Glutamatergic neuron (in vitro differentiated cells): ENCODE measurements around the gene CHMP6. TPM values are rescaled to one million over a fixed set of nuclear protein-coding genes. Genes with fewer than 3 reads are reported as not detected.

ENCODE experiments used
- DNase-seq: peaks from one replicate; pipeline ENCODE4 v3.0.0; 2022
- H3K27ac Mint-ChIP-seq: one replicate; pipeline ENCODE4 v1.8.0; 2020; ENCODE audit warnings: mild to moderate bottlenecking, mixed read lengths, inconsistent platforms; ENCODE audit not compliant: unreplicated experiment
- H3K27me3 Mint-ChIP-seq: one replicate; pipeline ENCODE4 v1.8.0; 2020; ENCODE audit warnings: mild to moderate bottlenecking, moderate library complexity, mixed read lengths, inconsistent platforms; ENCODE audit not compliant: unreplicated experiment
- H3K36me3 Mint-ChIP-seq: one replicate; pipeline ENCODE4 v1.8.0; 2020; ENCODE audit warnings: mild to moderate bottlenecking, mixed read lengths, inconsistent platforms; ENCODE audit not compliant: unreplicated experiment
- H3K4me1 Mint-ChIP-seq: one replicate; pipeline ENCODE4 v1.8.0; 2020; ENCODE audit warnings: mild to moderate bottlenecking, low read depth, mixed read lengths, inconsistent platforms; ENCODE audit not compliant: unreplicated experiment
- H3K4me3 Mint-ChIP-seq: one replicate; pipeline ENCODE4 v1.8.0; 2020; ENCODE audit warnings: mild to moderate bottlenecking, mixed read lengths, inconsistent platforms; ENCODE audit not compliant: unreplicated experiment
- H3K9me3 Mint-ChIP-seq: one replicate; pipeline ENCODE4 v1.8.0; 2020; ENCODE audit warnings: mild to moderate bottlenecking, moderate library complexity, mixed read lengths, inconsistent platforms; ENCODE audit not compliant: unreplicated experiment
- CTCF ChIP-seq: fragments of 200-600 bp; sonication (generic); IDR thresholded peaks from one replicate; pipeline ENCODE4 v1.5.0; 2021; ENCODE audit not compliant: partially characterized antibody, unreplicated experiment
- total RNA-seq: library from RNA; stranded (reverse); fragmentation: NEBNext Ultra II Directional; extraction: Animal tissue kit (Norgen Biotek cat#: 25700); gene quantifications from one replicate; pipeline ENCODE4 v1.2.1, GENCODE V29; 2021; ENCODE audit not compliant: unreplicated experiment

Gene CHMP6
- total RNA-seq, 1 donor from 2014 or later: 24.3 TPM

DNA sequence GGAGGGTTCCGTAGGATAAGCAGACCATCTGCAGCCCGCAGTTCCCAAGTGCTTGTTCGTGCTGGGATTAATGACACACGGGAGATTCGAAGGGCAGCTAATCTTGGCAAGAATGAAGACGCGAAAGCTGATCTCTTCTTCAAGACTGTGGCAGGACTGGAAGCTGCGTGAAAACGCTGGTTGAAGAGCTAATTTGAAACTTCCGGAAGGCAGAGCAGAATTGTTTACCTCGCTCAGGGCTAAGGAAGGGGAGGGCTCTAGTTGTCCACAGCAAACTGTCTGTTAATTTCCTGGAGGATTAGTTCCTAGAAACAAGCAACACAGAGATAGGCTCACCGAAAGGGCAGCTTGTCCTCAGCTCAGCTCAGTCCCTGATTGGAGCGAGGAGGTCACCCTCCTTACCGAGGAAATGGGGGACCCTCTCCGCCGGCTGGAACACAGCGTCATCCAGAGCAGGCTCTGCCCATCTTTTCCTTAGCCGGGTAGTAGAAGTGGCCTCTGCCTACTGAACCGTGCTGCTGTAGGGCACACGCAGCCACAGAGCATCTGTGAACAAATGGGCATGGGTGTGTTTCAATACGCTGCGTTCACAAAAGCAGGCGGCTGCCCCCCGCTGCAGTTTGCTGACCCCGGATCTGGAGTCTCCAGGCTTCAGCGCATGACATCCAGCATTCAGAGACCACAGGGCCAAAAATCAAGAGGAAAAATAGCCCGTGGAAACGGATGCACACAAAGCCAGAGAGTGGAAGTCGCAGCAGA lies 26.6 kb downstream of the CHMP6 start:
- Mint-ChIP-seq H3K27me3 (peaks cover 4% of the 10 kb centered on the region), H3K9me3 (peaks cover 6% of the 10 kb centered on the region), H3K4me3 (no peak overlapping the region), H3K27ac (no peak overlapping the region), H3K4me1 (peaks cover 17% of the 10 kb centered on the region), H3K36me3 (peaks cover 4% of the 10 kb centered on the region)
- TF ChIP-seq CTCF: no peak
- DNase-seq: no peak

GRCh38 chr17:81019563-81020442 lies 28.2 kb downstream of the CHMP6 start:
- Mint-ChIP-seq H3K9me3 (peaks cover 4% of the 10 kb centered on the region), H3K36me3 (peaks cover 4% of the 10 kb centered on the region), H3K4me1 (peaks cover 11% of the 10 kb centered on the region), H3K27ac (peak overlapping the region; percentile 28), H3K4me3 (no peak overlapping the region), H3K27me3 (peaks cover 7% of the 10 kb centered on the region)
- TF ChIP-seq CTCF: no peak
- DNase-seq: no peak

DNA sequence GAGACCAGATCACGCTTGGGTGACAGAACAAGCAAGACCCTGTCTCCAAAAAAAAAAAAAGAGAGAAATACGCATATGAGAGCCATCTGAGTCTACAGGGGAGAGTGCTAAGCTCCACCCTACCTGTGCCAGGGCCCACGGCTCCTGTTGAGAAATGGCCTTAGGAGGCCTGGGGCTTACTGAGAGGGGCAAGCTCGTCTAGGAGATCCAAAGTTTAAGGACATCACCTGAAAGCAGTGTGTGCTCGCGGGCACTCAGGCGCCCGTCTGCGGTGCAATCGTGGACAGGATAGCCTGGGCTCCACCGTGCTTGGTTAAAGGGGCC lies 28.8 kb downstream of the CHMP6 start:
- Mint-ChIP-seq H3K36me3 (peaks cover 4% of the 10 kb centered on the region), H3K4me1 (peaks cover 14% of the 10 kb centered on the region), H3K9me3 (peaks cover 4% of the 10 kb centered on the region), H3K27ac (no peak overlapping the region), H3K27me3 (peaks cover 9% of the 10 kb centered on the region), H3K4me3 (no peak overlapping the region)
- no peak for TF ChIP-seq CTCF
- DNase-seq: no peak

DNA sequence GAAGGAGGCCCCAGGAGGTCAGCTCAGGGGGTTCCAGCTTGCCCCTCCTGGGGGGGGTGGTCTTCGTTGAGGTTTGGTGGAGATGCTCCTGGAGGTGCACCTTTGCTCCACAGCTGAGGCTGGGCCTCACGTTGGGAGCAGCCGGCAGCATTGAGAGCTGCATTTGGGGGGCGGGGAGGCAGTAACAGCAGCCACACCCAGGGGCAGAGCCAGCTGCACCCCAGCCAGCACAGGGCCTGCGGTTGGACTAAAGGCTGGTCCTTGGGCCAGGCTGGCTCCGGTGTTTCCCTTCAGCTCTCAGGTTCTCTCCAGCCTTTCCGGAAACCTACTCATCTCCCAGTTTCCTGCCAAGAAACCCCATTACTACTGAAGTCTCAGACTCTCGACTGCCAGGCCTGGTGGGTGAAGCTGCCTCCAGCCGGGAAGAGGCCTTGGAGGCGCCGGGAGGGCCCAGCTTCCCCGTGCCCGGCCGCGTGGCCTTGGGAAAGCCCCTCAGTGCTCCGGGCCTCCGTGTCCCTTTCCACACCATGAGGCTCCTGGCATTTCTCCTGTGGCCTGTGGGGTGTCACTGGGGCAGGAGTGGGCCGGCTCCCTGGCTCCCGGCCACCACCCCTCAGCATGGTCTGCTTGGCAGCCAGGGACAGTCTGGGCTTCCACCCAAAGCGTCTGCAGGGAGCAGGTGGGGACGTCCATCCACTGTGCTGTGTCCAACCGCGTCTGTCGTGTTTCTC lies 29.3 kb downstream of the CHMP6 start:
- Mint-ChIP-seq H3K4me3 (no peak overlapping the region), H3K27me3 (peaks cover 9% of the 10 kb centered on the region), H3K27ac (no peak overlapping the region), H3K4me1 (peaks cover 15% of the 10 kb centered on the region), H3K9me3 (peaks cover 4% of the 10 kb centered on the region), H3K36me3 (no peaks in the 10 kb centered on the region)
- DNase-seq: no peak
- TF ChIP-seq CTCF: no peak
